ENCODE data around the gene NCAPG2.

- TF ChIP-seq CTCF (conservative IDR thresholded peaks at IDR 0.05; ENCODE audit: low read depth in 2 of 2), result no peak
- no peak for TF ChIP-seq REST (IDR thresholded peaks at IDR 0.05; ENCODE audit: unreplicated experiment)
- no peak for TF ChIP-seq ETS1 (IDR thresholded peaks at IDR 0.05)
- no peak for TF ChIP-seq POLR2AphosphoS5 (IDR thresholded peaks at IDR 0.05; ENCODE audit: low read depth)
- TF ChIP-seq EZH2 (IDR thresholded peaks at IDR 0.05; ENCODE audit: low read depth, unreplicated experiment), result no peak
- no peak for TF ChIP-seq ZNF114 (CRISPR knock-in tag; IDR thresholded peaks at IDR 0.05)
- TF ChIP-seq CREB1 (CRISPR knock-in tag; IDR thresholded peaks at IDR 0.05; ENCODE audit: low read depth), result no peak
- no peak for TF ChIP-seq NANOG (IDR thresholded peaks at IDR 0.05; ENCODE audit: borderline replicate concordance)
- TF ChIP-seq JUNB (IDR thresholded peaks at IDR 0.05; ENCODE audit: unreplicated experiment), result no peak
Measured at GRCh38 chr7:158582089-158582456, 122.5 kb downstream of the NCAPG2 start.

All from GM23338 (cell line).